Measurements from ENCODE around the gene EFNB1. TPM values are rescaled to one million over a fixed set of nuclear protein-coding genes. Genes with fewer than 3 reads are reported as not detected.

Gene EFNB1
- total and polyA plus RNA-seq, 9 of the 15 experiments (the other 6 are each of a cell fraction or from before 2014, with no cell fraction given) = 0.01 to 2.1 (median 0.99) TPM; not detected in 1

- intact Hi-C loops (cut with micrococcal nuclease) (no loop called here), in situ Hi-C loops (cut with MboI) (no loop called here)
- H3K9me3 ChIP-seq (replicated peaks; ENCODE audit: control insufficient read depth, insufficient read depth, low read depth, low read length) = no peaks in the 10 kb centered on the region
- POLR2A ChIA-PET = no interaction called here
- no TSS peak for BruUV-seq (replicated peaks)
- H4K20me1 ChIP-seq (replicated peaks; ENCODE audit: control insufficient read depth, insufficient read depth, low read length) = no peaks in the 10 kb centered on the region
- H3K79me2 ChIP-seq (ENCODE audit: control insufficient read depth, insufficient read depth, low read length) = no peaks in the 10 kb centered on the region
- no peaks in the 10 kb centered on the region for H3K36me3 ChIP-seq (ENCODE audit: control insufficient read depth, insufficient read depth, low read length)
- DNase-seq (ENCODE audit: extremely low read depth in 1 of 4, low spot score in 3 of 4) (no peak), FAIRE-seq (no peak), ATAC-seq (no peak)
- TF ChIP-seq NFATC3 (IDR thresholded peaks at IDR 0.05) (peak; percentile 49; the same call in 1 of the 2 replicates), ZNF778 (CRISPR knock-in tag; IDR thresholded peaks at IDR 0.05) (no peak), POLR3G (IDR thresholded peaks at IDR 0.05; ENCODE audit: extremely low read depth, insufficient read length, insufficient replicate concordance) (no peak), ZNF197 (CRISPR knock-in tag; IDR thresholded peaks at IDR 0.05; ENCODE audit: low read depth) (no peak)
- CTCF ChIA-PET (ENCODE audit: low intra/inter-chr PET ratio) = no interaction called here
- H3K4me2 ChIP-seq (ENCODE audit: insufficient read depth, low read length) = no peak overlapping the region
- peaks cover 0 to 22% of the 10 kb centered on the region in 2 experiments; a peak in 2 of 5 replicates for H3K4me1 ChIP-seq (replicated peaks in 1 of 2; ENCODE audit: control insufficient read depth in 2 of 2, insufficient read depth in 2 of 2, low read length in 2 of 2)
- H2AFZ ChIP-seq (ENCODE audit: low read depth, low read length) = no peak overlapping the region
- no peaks in the 10 kb centered on the region for H3K9me1 ChIP-seq (ENCODE audit: control insufficient read depth, insufficient read depth, low read length)
- peaks cover 0 to 7% of the 10 kb centered on the region in 2 experiments; a peak in 1 of 5 replicates for H3K27me3 ChIP-seq (ENCODE audit: control insufficient read depth in 2 of 2, insufficient read depth in 2 of 2, low read length in 2 of 2)
- H3K27ac ChIP-seq (ENCODE audit: extremely low read depth, low read depth, low read length) = no peak overlapping the region
- H3K9ac ChIP-seq (ENCODE audit: insufficient read depth in 1 of 2, low read depth in 2 of 2, low read length in 2 of 2) = no peak overlapping the region
- H3K4me3 ChIP-seq = no peak overlapping the region
- WGBS (ENCODE audit: insufficient coverage, low coverage, missing lambda C conversion rate) = 10% methylated on average over 8 of the region's 11 CpGs
Observed at GRCh38 chrX:68832101-68832416, 3.2 kb downstream of the EFNB1 start.

- 23% methylated on average over 6 of the region's 12 CpGs for WGBS (ENCODE audit: insufficient coverage, low coverage, missing lambda C conversion rate)
- intact Hi-C loops (cut with micrococcal nuclease) = no loop called here
- no peak for FAIRE-seq
- Histone ChIP-seq H3K4me3 (no peak overlapping the region), H3K9me3 (replicated peaks; ENCODE audit: control insufficient read depth, insufficient read depth, low read depth, low read length) (no peaks in the 10 kb centered on the region), H2AFZ (ENCODE audit: low read depth, low read length) (no peak overlapping the region), H3K4me1 (replicated peaks in 1 of 2; ENCODE audit: control insufficient read depth in 2 of 2, insufficient read depth in 2 of 2, low read length in 2 of 2) (peaks cover 0 to 22% of the 10 kb centered on the region in 2 experiments; a peak in 2 of 5 replicates), H3K27ac (ENCODE audit: extremely low read depth, low read depth, low read length) (no peak overlapping the region), H3K27me3 (ENCODE audit: control insufficient read depth in 2 of 2, insufficient read depth in 2 of 2, low read length in 2 of 2) (peaks cover 0 to 7% of the 10 kb centered on the region in 2 experiments; a peak in 1 of 5 replicates), H3K4me2 (ENCODE audit: insufficient read depth, low read length) (no peak overlapping the region), H3K79me2 (ENCODE audit: control insufficient read depth, insufficient read depth, low read length) (no peaks in the 10 kb centered on the region), H3K9me1 (ENCODE audit: control insufficient read depth, insufficient read depth, low read length) (no peaks in the 10 kb centered on the region), H4K20me1 (replicated peaks; ENCODE audit: control insufficient read depth, insufficient read depth, low read length) (no peaks in the 10 kb centered on the region), H3K9ac (ENCODE audit: insufficient read depth in 1 of 2, low read depth in 2 of 2, low read length in 2 of 2) (no peak overlapping the region), H3K36me3 (ENCODE audit: control insufficient read depth, insufficient read depth, low read length) (no peaks in the 10 kb centered on the region)
- BruUV-seq (replicated peaks) = no TSS peak
- ChIA-PET CTCF (ENCODE audit: low intra/inter-chr PET ratio) (no interaction called here), POLR2A (no interaction called here)
- DNase-seq (ENCODE audit: extremely low read depth in 1 of 4, low spot score in 3 of 4) = no peak
- ATAC-seq = no peak
- no peak for TF ChIP-seq MYNN (IDR thresholded peaks at IDR 0.05)
- no peak for TF ChIP-seq MYNN (CRISPR knock-in tag; IDR thresholded peaks at IDR 0.05)
- TF ChIP-seq DLX4 (CRISPR knock-in tag; IDR thresholded peaks at IDR 0.05) = no peak
- no peak for TF ChIP-seq PHF20 (IDR thresholded peaks at IDR 0.05; ENCODE audit: partially characterized antibody)
- in situ Hi-C loops (cut with MboI) = no loop called here
Observed at GRCh38 chrX:68832516-68833447, 4.0 kb downstream of the EFNB1 start.

All from K562 (cell line).